IPS DF 4.7 (cell line): ENCODE data around the gene TST.

Source experiments
- DNase-seq: peaks from one replicate; pipeline ENCODE4 v3.0.0-alpha.2; 2013; ENCODE audit warnings: low spot score; ENCODE audit errors: extremely low read depth

Gene TST

DNA sequence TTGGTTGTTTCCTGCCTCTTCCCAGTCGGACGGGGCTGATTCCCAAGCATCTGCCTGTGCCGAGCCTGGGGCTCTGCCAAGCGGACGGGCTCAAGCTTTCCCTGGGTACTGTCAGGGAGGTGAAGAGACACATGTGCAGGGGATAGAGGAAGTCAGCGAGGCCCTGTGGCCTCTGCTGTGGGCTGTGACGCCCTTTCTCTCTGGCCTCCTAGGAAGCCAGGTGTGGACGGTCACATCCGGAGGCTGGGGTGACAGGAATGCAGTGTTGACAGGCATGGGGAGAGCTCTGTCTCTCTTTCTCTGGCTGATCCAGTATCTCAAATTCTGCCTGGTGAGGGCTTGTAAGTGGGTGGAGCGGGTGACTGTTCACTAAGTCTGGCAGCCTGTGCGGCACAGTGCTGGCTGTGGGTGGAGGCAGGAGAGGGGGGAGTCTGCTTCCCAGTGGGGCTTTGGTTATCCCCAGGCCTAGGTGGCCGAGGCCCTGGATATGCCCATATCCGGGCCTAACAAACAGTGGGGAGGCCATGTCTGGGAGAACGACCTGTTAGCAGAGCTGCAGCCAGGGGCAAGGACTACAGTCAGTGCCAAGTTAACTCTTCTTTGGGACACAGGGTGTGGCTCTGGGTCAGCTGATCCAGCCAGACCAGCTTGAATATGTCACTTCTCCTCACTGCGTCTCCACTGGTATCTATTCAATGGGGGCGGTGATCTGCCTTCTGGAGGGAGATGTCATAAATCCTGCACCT lies 34.2 kb upstream of the TST start:
- DNase-seq, result no peak

DNA sequence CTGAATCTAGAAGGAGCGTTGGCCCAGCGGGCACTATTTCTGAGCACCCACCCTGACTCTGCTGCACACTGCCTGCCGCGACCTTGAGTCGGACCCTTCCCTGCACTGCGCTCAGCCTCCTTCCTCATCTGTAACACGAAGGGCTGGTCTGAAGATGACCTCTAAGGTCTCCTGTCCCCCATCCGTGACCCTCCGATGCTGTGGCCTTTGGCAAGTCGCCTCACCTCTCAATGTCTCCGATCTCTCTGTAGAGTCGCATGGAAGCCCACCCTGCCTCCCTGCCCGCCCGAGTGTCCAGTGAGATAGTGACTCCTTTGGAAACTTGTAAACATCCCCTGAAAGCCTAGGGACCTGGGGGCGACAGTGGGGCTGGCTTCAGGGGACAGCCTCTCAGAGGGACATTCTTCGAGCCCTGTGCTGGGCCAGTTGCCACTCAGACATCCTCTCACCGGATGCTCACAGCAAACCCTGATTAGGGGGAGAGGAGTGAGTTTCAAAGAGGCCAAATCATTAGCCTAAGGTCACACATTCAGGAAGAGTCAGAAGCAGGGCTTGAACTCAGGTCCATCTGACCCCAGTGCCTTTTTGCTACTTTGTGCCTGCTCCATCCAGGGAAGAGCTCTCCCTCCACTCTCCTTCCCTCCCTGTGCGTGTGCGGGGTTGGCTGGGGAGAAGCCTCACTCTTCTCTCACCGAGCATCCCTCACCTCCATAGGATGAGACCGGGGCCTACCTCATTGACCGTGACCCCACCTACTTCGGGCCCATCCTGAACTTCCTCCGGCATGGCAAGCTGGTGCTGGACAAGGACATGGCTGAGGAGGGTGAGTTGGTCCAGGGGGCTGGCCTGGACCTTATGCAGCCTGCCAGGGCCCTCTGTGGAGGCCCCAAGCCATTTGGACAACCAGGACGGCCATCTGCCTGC lies 33.4 kb upstream of the TST start:
- no peak for DNase-seq

DNA sequence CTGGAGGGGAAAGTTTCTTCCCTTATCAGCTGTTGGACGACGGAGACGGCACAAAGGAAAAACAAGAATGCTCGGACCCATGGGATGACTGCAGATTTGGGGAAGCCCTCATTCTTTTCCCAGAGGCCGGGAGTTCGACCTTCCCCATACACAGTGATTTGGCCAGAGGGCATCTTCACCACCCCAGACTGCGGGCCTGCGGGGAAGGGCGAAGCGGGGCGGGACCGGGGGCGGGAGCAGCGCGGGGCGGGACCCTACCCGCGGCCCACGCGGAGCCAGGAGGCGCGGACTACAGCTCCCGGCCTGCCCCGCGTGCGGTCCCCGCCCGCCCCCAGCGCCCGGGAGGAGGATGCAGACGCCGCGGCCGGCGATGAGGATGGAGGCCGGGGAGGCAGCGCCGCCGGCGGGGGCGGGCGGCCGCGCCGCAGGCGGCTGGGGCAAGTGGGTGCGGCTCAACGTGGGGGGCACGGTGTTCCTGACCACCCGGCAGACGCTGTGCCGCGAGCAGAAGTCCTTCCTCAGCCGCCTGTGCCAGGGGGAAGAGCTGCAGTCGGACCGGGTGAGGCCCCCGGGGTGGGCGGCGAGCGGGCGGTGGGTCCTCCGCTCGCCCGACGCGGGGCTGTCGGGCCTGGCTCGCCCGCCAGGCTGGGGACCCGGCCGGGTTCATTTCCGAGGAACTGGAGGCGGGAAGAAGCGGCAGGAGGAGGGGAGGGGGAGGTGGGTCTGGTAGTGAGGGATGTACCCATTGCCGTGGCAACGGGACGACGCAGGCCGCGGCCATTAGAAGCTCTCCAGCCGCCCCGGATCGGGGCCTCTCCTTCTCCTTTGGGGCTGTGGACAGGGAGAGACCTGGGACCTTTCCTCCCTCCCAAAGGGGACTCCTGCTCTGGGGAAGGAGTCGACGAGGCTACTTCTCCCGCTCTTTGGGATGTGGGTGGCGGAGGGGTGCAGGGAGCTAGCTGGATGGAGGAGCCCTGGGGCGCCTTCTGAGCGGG lies 32.4 kb upstream of the TST start, which contains the start of gene KCTD17:
Gene KCTD17, plus strand, starts transcription at position 352 of the 995 bp plus-strand sequence. Its CDS starts 19 bp downstream, at position 371.
- no peak for DNase-seq

DNA sequence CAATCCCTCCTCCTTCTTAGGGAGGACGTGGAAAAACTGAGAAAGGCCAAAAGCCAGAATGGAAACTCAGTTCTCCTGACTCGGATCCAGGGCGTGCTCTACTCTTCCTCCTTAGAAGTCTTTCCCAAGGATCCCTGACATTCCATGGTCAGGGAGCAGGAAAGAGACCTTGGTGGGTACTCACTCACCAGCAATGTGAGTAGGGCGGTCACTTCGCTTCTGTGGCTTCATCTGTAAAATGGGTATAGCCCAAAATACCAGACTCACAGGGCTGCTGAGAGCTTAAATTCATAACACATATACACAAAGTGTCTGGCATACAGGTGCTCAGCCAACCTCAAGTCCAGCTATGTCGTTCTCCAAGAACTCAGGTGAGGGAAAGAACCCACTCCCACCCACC lies 31.7 kb upstream of the TST start:
- no peak for DNase-seq

DNA sequence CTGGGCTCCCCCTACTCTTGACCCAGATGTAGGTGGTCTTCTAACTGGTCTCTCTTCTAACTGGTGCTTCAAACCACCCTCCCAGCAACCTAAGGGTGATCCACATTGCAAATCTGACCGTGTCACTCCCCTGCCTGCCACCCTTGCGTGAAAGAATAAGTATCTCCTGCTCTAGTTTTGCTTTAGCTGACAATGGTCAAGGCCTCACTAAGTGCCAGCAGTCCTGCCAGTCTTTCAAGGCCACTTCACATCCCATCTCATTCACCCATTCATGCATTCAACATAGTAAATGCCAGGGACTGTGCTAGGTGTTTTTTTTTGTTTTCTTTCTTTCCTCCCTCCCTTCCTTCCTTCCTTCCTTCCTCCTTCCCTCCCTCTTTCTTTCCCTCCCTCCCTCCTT lies 30.0 kb upstream of the TST start:
- no peak for DNase-seq

DNA sequence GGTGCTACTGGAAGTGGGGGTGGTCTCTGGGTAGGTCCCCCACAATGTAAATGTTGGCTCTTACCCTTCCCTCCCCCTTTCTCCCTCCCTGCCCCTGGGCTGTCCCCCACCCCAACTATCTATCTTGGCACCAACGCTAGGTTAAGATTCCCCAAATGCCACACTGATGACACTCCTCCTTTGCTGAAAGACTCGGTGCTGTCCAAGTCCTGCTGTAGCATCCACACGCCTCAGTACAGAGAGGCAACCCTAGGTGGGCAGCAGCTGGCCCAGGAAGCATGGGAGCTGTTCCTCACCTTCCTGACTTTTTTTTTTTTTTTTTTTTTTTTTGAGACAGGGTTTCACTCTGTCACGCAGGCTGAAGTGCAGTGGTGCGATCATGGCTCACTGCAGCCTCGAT lies 28.9 kb upstream of the TST start:
- no peak for DNase-seq

DNA sequence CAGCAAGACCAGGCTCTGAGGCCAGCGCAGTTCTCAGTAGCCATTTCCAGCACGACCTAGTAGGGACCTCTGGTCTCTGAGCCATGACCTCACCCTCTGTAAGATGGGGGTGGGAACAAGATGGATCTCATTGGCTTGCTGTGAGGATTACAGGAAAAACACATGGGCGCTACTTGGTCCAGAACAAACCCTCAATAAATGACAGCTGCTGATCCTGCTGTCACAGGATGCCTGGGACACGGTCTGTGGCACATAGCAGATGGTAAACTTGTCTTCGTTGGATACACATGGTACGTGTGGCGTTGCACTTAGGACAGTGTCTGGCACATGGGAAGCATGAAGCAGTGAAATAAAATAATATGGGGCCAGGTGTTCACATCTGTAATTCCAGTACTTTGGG lies 27.8 kb upstream of the TST start:
- DNase-seq, result no peak

DNA sequence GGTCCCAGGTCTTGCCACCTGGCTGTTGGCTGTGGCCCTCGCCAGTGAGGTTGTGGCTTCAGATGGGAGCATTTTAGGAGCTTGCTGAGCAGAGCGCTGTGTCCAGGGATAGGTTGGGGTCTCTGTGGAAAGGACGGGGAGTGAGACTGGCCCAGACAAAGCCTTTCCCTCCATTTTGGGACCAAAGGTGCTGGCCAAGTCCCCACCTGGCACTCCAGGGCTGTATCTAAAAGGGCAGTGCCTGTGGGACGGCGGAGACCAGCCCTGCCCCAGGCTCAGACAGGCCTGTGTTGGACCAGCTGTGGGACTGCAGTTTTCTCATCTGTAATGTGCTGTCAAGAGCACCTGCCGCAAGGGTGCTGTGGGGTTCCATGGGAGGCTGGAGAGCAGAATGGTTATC lies 27.3 kb upstream of the TST start:
- DNase-seq, result no peak

DNA sequence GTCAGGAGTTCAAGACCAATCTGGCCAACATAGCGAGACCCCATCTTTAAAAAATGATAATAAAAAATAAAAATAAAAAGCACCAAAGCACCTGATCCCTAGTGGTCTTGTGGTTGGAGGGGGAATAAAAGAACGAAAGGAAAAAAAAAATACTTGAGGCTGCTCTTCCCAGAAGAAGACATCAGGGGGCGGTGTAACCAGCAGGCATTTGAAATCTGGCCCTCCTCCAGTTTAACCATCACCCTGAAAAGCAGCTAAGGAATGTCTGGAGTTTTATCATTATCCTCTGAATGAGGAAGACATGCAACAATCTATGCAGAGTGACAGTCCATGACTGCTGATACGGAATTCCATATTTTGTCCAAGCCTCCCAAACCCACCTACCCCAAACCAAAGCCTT lies 26.7 kb upstream of the TST start:
- no peak for DNase-seq

DNA sequence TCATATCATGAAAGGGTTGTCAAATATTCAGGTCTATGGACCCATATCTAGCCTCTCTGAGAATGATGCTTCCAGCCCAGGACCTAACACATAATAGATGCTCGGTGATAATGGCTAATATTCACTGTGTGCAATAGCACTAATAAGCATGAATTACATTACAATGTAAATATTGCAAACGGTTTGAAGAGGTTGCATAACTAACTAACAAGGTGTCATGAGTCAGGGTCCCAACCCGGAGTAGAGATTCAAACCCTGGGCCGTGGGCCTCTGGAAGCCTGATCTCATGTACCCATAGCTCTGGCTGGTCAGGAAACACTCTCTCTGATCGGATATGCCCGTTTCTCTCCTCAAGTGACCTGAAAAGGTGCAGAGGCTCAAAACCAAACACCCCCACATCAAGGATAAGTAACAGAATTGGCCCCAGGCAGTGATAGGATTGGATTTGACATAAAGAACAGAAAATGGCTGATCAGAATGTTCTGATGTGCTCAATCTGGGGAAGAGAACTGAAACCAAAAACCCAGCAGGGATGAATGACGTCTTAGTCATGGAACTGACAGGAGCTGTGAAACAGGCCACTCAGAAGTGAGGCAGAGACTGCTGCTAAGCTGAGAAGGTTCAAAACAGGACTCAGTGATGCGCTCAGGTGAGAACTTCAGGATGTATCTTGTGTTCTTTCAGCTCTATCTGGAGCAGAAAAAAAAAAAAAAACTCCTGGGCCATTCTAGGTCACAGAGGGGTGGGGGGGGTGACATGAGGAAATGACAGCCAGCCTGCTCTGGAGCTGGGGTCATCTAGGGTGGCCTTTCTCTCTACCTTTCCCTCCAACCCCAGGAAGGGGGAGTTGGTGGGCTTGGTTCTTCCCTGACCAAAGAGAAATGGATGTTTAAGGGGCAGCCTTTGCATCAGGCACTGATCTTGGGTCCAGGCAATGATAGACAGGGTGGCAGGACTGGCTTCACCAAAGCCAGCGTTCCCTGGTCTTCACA lies 25.7 kb upstream of the TST start:
- no peak for DNase-seq

DNA sequence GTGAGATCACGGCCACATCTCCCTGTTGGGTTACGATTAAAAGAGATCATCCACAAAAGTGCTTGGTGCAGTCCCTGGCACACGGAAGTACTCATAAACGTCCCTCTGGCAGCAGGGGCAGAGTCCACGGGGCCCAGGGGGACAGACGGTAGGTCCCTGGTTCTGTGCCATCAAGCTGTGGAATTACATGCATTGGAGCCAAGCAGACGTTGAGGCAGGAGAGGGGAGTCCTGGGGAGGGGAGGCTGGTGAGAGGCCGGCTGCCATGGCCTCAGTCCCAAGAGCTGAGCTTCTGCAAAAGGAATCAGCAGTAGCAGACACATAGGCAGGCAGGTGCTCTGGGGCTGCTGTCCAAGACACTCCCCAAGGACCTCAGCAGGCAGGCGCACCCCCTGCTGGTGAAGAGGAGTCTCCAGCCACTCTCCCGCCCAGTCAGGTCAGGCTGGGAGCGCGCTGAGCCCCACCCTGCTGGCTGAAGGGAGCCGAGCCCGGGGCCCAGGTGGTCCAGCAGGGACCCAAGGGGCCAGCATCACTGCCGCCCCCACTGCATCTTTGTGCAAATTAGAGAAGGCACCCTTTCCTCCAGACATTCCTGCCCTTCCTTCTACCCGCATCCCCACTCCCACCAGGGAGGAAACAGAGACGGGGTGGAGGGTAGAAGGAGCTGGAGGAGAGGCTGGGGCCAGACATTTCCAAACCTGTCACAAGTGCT lies 24.7 kb upstream of the TST start:
- DNase-seq, result no peak

DNA sequence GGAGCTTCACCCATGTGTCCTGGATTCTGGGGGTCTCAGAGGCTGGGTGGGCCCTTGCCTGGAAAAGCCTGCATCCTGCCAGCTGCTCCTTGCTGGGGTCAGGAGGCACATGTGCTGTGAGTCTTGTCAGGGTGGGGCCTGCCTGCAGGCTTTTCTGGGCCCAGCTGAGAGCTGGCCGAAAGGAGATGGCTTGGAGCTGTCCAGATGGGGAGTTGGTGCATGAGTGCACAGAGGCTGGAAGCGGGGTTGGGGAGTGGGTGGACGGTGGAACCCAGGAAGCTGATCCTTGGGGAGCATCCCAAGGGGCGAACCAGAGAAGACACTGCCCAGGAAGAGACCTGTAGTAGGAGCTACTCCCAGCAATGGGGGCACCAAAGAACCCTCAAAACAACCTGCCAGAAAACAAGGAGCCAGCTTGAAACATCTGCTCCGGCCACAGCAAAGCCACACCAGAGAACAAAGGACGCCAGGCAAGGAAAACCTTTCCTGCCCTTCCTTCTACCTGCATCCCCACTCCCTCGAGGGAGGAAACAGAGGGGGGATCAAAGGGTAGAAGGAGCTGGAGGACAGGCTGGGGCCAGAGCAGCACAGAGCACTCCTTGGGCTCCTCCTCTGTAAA lies 24.1 kb upstream of the TST start:
- DNase-seq, result no peak

DNA sequence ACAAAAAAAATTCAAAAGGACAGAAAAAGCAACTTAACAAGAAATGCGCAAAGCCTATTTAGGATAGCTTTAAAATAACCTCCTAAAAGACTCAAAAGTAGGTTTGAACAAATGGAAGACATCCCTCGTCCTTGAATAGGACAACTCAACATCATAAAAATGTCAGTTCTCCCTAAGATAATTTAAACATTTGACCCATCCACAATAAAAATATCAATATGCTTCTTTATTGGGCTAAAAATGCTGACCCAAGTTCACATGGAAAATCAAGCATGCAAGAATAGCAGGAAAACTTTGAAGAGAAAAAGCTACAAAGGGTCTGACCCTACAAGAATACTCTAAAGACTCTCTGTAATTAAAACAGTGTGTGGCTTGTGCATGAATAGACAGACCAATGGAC lies 20.2 kb upstream of the TST start:
- no peak for DNase-seq

DNA sequence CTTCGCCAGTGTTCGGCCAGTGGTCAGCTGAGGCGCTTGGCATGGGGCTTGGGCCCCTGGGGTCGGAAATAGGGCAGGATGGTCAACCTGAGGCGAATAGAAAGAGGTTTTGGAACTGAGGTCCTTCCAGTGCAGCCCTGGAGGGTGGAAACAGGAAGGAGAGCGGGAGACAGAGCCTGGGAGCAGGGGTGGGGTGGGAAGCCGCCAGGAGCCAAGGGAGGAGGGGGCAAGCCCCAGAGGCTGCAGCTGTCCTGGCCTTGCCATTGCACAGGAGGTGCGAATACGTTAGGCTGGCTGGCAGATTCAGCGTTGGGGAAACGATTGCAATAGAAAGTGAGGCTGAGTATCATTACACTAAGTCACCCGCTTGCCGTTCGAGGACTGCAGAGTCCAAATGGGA lies 18.4 kb upstream of the TST start:
- no peak for DNase-seq

DNA sequence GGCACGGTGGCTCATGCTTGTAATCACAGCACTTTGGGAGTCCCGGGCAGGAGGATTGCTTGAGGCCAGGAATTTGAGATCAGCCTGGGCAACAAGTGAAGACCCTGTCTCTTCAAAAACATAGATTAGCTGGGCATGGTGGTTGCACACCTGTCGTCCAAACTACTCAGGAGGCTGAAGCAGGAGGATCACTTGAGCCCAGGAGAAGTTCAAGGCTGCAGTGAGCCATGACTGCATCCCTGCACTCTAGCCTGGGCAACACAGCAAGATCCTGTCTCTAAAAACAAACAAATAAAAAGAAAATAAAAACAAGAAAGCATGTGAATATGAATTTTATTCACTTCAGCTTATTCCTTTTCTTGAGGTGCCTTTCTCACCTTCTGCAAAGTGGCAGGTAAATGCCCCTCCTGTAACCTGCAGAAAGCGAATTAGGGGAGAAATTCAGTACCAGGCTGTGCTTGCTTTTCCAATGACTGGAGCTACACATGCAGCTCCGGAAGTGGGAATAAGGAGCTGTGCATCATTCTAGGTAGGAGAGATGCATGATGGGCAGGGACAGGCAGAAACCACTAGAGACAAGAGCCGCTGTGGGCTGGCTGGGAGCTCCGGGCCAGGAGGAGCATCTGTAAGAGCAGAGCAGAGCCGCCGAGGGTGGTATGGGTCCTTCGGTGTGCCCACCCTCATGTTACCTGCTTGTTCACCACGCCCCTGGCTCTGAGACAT lies 17.6 kb upstream of the TST start:
- no peak for DNase-seq

DNA sequence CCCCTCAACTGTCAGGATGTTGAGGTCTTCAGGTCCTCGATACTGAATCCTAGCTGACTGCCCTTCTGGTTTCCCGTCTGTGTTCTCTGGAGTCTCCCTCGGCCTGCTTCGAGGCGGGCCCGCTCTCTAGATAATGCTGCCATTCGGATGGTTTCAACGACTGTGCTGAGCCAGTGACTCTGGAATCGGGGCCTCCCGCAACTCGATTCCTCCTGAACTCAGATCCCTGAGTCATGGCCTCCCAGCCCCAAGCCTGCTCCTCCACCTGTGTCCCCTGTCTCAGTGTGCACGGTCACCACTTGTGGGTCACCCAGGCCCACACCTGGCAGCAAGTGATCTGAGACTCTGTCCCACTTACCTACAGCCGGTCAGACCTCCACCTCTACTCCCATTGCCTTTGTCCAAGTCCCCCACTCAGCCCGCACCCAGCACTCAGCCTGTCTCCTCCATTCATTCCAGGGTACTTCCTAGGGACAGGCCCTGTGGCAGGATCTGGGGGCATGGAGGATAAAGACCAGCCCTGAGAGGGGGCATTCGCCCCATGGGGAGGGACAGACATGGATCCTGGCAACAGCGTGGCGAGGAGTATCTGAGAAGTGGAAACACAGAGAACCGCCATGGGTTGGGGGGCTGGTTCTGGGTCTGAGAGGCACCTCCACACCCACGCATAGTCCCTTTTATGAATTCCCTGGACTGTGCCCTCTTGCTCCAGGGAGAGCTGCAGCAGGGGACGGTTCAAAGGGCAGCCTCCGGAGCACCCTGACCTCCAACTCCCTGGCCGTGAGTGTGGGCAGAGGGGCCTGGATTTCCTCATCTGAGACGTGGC lies 14.6 kb upstream of the TST start:
- no peak for DNase-seq
